ENCODE measurements around the gene SNAI3.

Gene SNAI3

GRCh38 chr16:88636488-88637265 is 49.6 kb downstream of the SNAI3 start:
- in situ Hi-C loops (cut with MboI; ENCODE audit: low sequenced_read_pairs) = no loop called here

DNA sequence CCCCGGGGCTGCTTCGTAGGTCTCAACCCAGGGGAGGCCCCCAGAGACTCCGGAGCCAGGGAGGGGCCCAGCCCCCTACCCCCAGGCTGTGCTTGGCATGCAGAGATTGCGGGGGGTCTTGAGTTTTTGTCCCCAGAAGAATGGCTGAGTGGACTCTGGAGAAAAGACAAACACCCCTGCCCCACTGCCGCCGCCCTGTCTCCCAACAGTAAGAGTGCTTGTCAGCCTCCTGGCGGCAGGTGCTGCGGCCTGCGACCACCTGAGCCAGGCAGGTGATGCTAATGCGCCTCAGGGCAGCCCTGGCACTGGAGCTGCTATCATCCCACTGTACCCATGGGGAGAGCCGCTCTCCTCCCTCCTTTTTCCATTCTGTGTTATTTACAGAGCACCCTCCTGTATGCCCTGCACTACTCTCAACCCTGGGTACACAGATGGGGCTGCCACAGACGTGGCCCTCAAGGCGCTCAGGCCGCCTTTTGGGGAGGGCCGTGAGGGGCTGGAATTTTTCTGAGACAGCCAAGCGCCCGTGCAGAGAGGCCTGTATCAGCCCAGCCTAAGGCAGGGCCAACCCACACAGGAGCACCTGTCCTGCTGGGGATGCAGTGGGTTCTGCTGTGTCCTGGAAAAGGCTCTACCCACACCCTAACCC is 50.5 kb downstream of the SNAI3 start:
- in situ Hi-C loops (cut with MboI; ENCODE audit: low sequenced_read_pairs) = no loop called here

- in situ Hi-C loops (cut with MboI; ENCODE audit: low sequenced_read_pairs) = no loop called here
These were observed 51.2 kb downstream of the SNAI3 start for GRCh38 chr16:88634994-88635670.

- in situ Hi-C loops (cut with MboI; ENCODE audit: low sequenced_read_pairs) = no loop called here
These were observed 51.9 kb downstream of the SNAI3 start for GRCh38 chr16:88634141-88634993.

GRCh38 chr16:88633684-88634140 is 52.6 kb downstream of the SNAI3 start:
- in situ Hi-C loops (cut with MboI; ENCODE audit: low sequenced_read_pairs) = no loop called here

GRCh38 chr16:88632587-88632930 is 53.7 kb downstream of the SNAI3 start:
- in situ Hi-C loops (cut with MboI; ENCODE audit: low sequenced_read_pairs) = no loop called here

GRCh38 chr16:88631920-88632586 is 54.3 kb downstream of the SNAI3 start:
- in situ Hi-C loops (cut with MboI; ENCODE audit: low sequenced_read_pairs) = no loop called here

GRCh38 chr16:88631384-88631783 is 54.9 kb downstream of the SNAI3 start:
- in situ Hi-C loops (cut with MboI; ENCODE audit: low sequenced_read_pairs) = no loop called here

DNA sequence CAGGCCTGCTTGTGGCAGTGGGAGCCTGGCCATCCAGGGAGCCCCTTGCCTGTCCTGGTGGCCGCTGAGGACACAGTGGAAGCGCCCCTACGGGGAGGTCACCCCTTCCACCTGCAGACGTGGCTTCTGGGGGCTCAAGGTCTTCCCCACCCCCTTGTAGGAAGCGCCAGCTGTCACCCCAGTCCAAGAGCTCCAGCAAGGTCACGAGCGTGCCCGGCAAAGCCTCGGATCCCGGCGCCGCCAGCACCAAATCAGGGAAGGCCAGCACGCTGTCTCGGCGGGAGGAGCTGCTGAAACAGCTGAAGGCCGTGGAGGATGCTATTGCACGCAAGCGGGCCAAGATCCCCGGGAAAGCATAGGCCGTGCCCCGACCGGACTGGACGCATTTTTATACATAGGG is 55.4 kb downstream of the SNAI3 start:
- in situ Hi-C loops (cut with MboI; ENCODE audit: low sequenced_read_pairs) = no loop called here

GRCh38 chr16:88630433-88630832 is 55.9 kb downstream of the SNAI3 start:
- in situ Hi-C loops (cut with MboI; ENCODE audit: low sequenced_read_pairs) = no loop called here

DNA sequence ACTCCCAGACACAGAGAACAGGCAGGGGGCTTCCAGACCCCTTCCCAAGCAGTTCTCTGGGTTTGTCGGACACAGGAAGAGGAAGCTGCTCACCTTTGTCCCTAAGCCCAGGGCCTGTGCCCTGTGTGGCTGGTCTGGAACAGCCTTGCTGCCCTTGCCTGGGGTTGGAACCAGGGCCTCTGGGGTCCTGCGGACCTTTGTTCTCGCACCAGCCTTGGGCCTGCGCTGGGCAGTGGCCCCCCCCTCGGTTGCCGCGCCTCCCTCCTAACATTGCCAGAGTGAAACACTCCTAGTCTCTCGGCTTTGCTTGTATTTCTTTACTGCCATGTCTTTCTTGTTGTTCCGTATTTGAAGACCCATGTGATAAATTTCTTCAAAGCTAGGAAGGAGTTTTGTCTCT is 56.5 kb downstream of the SNAI3 start:
- in situ Hi-C loops (cut with MboI; ENCODE audit: low sequenced_read_pairs) = no loop called here

GRCh38 chr16:88628512-88628974 is 57.8 kb downstream of the SNAI3 start:
- in situ Hi-C loops (cut with MboI; ENCODE audit: low sequenced_read_pairs) = no loop called here
